Mesendoderm (in vitro differentiated cells): Measurements from ENCODE around the gene RPL10L. TPM values are rescaled to one million over a fixed set of nuclear protein-coding genes. Genes with fewer than 3 reads are reported as not detected.

Experiments
- DNase-seq: peaks from one replicate; pipeline ENCODE4 v3.0.0; 2013
- H2AK5ac ChIP-seq: 2 replicates; pipeline ENCODE4 v1.6.1; 2013; ENCODE audit warnings: low read length, inconsistent platforms
- H2BK120ac ChIP-seq: 2 replicates; pipeline ENCODE4 v1.6.1; 2013; ENCODE audit warnings: low read depth, mild to moderate bottlenecking, low read length, moderate library complexity, mixed read lengths
- H2BK15ac ChIP-seq: replicated peaks from 2 replicates; pipeline ENCODE4 v1.6.1; 2013; ENCODE audit warnings: low read depth, mild to moderate bottlenecking, moderate library complexity
- H2BK5ac ChIP-seq: 2 replicates; pipeline ENCODE4 v1.6.1; 2013; ENCODE audit warnings: low read length, inconsistent platforms
- H3K18ac ChIP-seq: 2 replicates; pipeline ENCODE4 v1.6.1; 2013; ENCODE audit warnings: mild to moderate bottlenecking, low read length, mixed read lengths
- H3K23ac ChIP-seq: one replicate; pipeline ENCODE4 v1.6.1; 2013; ENCODE audit warnings: low read length
- H3K27ac ChIP-seq: 2 replicates; pipeline ENCODE4 v1.5.1; 2013; ENCODE audit warnings: low read depth, mild to moderate bottlenecking, inconsistent platforms, low read length, moderate library complexity
- H3K27me3 ChIP-seq: 2 replicates; pipeline ENCODE4 v1.6.1; 2013; ENCODE audit warnings: low read length, control low read depth, mild to moderate bottlenecking, inconsistent platforms; ENCODE audit not compliant: insufficient read depth, poor library complexity
- H3K36me3 ChIP-seq: 2 replicates; pipeline ENCODE4 v1.6.1; 2013; ENCODE audit warnings: low read length, inconsistent platforms; ENCODE audit not compliant: control insufficient read depth, insufficient read depth
- H3K4ac ChIP-seq: one replicate; pipeline ENCODE4 v1.6.1; 2013; ENCODE audit warnings: low read depth, mild to moderate bottlenecking, low read length, moderate library complexity
- H3K4me1 ChIP-seq: 2 replicates; pipeline ENCODE4 v1.6.1; 2013; ENCODE audit warnings: low read depth, low read length, inconsistent platforms; ENCODE audit not compliant: control insufficient read depth
- H3K4me2 ChIP-seq: 2 replicates; pipeline ENCODE4 v1.6.1; 2013; ENCODE audit warnings: low read length
- H3K4me3 ChIP-seq: 2 replicates; pipeline ENCODE4 v1.5.1; 2013; ENCODE audit warnings: mild to moderate bottlenecking, low read length
- H3K56ac ChIP-seq: one replicate; pipeline ENCODE4 v1.6.1; 2013; ENCODE audit warnings: low read length
- H3K79me1 ChIP-seq: 2 replicates; pipeline ENCODE4 v1.6.1; 2013; ENCODE audit warnings: low read length, inconsistent platforms
- H3K79me2 ChIP-seq: 2 replicates; pipeline ENCODE4 v1.6.1; 2013; ENCODE audit warnings: mild to moderate bottlenecking, low read length; ENCODE audit not compliant: control insufficient read depth, insufficient read depth
- H3K9ac ChIP-seq: 2 replicates; pipeline ENCODE4 v1.6.1; 2013; ENCODE audit warnings: low read length, inconsistent platforms
- H4K5ac ChIP-seq: one replicate; pipeline ENCODE4 v1.6.1; 2013; ENCODE audit warnings: low read length
- H4K8ac ChIP-seq: one replicate; pipeline ENCODE4 v1.6.1; 2013; ENCODE audit warnings: low read depth, mild to moderate bottlenecking, control low read depth, low read length, moderate library complexity
- WGBS: extraction: QIAGEN DNeasy Blood & Tissue Kit; methylation state at CpG from one replicate; pipeline ENCODE4 v1.1.7; 2013; ENCODE audit warnings: low lambda C conversion rate, missing lambda C conversion rate; ENCODE audit not compliant: insufficient coverage; ENCODE audit errors: extremely low coverage; 5-methylcytosine and 5-hydroxymethylcytosine counted together
- polyA plus RNA-seq, 2 experiments: library from polyadenylated mRNA; stranded (reverse); fragments of 200-250 nt; gene quantifications; one replicate each; pipeline ENCODE4 v1.2.3, GENCODE V29; 2013

RPL10L gene
- not detected for polyA plus RNA-seq (2013, experiment 1 of 2)
- not detected for polyA plus RNA-seq (2013, experiment 2 of 2)

DNA sequence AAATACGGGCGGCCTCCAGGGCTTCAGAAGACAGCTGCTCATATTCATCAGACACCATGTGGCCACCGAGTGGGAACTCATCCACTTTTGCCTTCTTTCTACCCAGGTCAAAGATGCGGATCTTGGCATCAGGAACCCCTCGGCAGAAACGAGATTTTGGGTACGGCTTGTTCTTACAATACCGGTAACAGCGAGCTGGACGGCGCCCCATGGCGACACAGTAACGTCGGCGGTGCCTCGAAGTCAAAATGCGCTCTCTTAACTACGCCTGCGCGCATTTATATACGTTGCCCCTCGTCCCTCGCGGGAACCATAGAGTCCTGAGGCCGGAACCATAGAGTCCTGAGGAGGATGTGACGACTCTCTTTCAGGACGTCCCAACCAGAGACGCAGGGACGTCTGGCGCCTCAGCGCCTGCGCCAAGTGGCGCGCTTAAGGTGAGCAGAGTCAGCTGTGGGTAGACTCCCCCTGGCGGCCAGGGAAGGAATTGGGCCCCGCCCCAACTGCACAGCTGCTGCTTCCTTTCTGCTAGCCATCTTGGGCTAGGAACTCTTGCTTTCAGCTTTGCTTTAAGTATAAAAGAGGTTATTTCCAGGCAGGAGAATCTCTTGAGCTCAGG, at the start of gene RPL10L:
Gene RPL10L (minus strand): TSS at position 256 of the 619 bp plus-strand sequence. CDS start 45 bp downstream, at position 211.
- Histone ChIP-seq H3K18ac (no peak within 1 kb of the TSS), H4K8ac (no peak within 1 kb of the TSS), H3K27me3 (no peaks in the 10 kb centered on the region), H3K79me2 (no peaks in the 10 kb centered on the region), H4K5ac (no peak within 1 kb of the TSS), H2BK120ac (no peak within 1 kb of the TSS), H3K9ac (no peak within 1 kb of the TSS), H3K4me2 (no peak within 1 kb of the TSS), H3K4me3 (no peak within 1 kb of the TSS), H3K23ac (no peak within 1 kb of the TSS), H3K4me1 (no peaks in the 10 kb centered on the region), H3K27ac (no peak within 1 kb of the TSS), H3K36me3 (no peaks in the 10 kb centered on the region), H3K56ac (no peak within 1 kb of the TSS), H2AK5ac (no peak within 1 kb of the TSS), H3K79me1 (no peaks in the 10 kb centered on the region), H2BK5ac (no peak within 1 kb of the TSS), H2BK15ac (no peak within 1 kb of the TSS), H3K4ac (no peak within 1 kb of the TSS)
- no peak for DNase-seq
- no CpG with 5 or more reads among the region's 36 CpGs for WGBS

DNA sequence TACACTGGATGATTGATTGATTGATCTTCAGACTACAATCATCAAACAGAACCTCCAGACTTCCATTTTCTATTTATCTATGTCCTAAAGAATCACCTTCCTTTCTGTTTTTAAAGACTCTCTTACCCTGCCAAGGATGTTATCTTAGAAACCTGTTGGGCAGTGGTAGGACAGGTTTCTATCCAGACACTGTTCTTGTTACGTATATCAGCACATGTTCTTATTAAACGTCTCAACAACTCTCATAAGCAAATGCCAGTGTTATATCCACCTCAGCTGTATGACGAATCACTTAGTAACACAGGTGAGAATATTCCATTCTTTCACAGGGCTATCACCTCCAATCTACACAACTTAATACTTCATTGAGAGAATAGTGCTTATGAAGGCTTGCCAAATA, 40.2 kb upstream of the RPL10L start:
- Histone ChIP-seq H4K8ac (no peak overlapping the region), H3K18ac (no peak overlapping the region), H3K9ac (no peak overlapping the region), H3K36me3 (no peaks in the 10 kb centered on the region), H3K4me1 (peaks cover 2% of the 10 kb centered on the region), H3K23ac (no peak overlapping the region), H2AK5ac (no peak overlapping the region), H3K27ac (no peak overlapping the region), H3K4me2 (no peak overlapping the region), H3K4me3 (no peak overlapping the region), H3K79me1 (no peaks in the 10 kb centered on the region), H2BK15ac (no peak overlapping the region), H3K27me3 (no peaks in the 10 kb centered on the region), H3K4ac (no peak overlapping the region), H2BK120ac (no peak overlapping the region), H3K79me2 (no peaks in the 10 kb centered on the region), H3K56ac (no peak overlapping the region), H4K5ac (no peak overlapping the region), H2BK5ac (no peak overlapping the region)
- DNase-seq: no peak
- no CpG with 5 or more reads among the region's 3 CpGs for WGBS

DNA sequence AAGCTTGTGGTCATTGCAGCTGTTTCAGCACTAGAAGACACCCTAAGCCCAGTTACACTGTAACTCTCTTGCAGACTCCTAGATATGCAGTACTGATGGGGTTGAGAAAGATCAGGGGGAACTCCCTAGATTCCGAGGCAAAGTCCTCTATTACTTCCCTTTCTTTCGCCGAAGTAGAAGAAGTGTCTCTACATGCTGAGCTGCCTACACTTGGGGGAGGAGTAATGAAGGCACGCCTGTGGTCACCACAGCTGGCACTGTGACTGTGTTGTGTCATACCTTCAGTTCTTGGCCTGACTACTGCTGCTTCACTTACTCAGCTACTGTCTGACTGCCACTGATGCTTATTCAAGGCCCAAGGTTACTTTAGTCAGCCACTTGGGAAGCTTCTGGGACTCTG, 35.1 kb upstream of the RPL10L start:
- Histone ChIP-seq H2AK5ac (no peak overlapping the region), H3K79me1 (no peaks in the 10 kb centered on the region), H3K27ac (no peak overlapping the region), H3K23ac (no peak overlapping the region), H2BK120ac (no peak overlapping the region), H2BK5ac (no peak overlapping the region), H3K4ac (no peak overlapping the region), H3K9ac (no peak overlapping the region), H2BK15ac (no peak overlapping the region), H3K56ac (no peak overlapping the region), H4K8ac (no peak overlapping the region), H3K4me3 (no peak overlapping the region), H3K27me3 (no peaks in the 10 kb centered on the region), H3K4me2 (no peak overlapping the region), H3K36me3 (no peaks in the 10 kb centered on the region), H4K5ac (no peak overlapping the region), H3K79me2 (no peaks in the 10 kb centered on the region), H3K18ac (no peak overlapping the region), H3K4me1 (no peaks in the 10 kb centered on the region)
- DNase-seq: no peak
- no CpG with 5 or more reads among the region's 4 CpGs for WGBS

DNA sequence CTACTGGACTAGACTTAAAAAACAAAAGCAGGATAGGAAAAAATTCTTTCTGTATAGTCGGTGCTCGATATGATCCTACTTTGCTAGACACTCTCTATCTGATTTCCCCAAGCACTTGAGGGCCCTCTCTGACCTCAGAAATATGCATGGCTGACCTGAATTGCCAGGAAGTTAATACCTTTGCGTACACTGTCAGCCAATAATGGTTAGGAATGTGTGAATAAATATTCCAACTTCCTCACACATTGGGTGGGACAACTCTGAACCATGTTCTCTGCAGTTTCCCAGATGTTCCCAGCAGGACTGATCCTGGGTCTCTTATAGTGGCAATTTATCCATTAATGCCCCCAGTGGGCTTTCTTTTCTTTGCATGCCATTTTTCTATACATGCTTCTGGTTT, 20.5 kb upstream of the RPL10L start:
- no CpG with 5 or more reads among the region's 3 CpGs for WGBS
- no peaks in the 10 kb centered on the region for H3K79me2 ChIP-seq
- H3K4me1 ChIP-seq: no peaks in the 10 kb centered on the region
- no peak overlapping the region for H2AK5ac ChIP-seq
- no peak overlapping the region for H4K8ac ChIP-seq
- no peak overlapping the region for H3K18ac ChIP-seq
- H3K56ac ChIP-seq: no peak overlapping the region
- no peak overlapping the region for H3K4me2 ChIP-seq
- H3K4ac ChIP-seq: no peak overlapping the region
- H4K5ac ChIP-seq: no peak overlapping the region
- H3K23ac ChIP-seq: no peak overlapping the region
- H2BK15ac ChIP-seq: no peak overlapping the region
- no peak for DNase-seq
- no peaks in the 10 kb centered on the region for H3K36me3 ChIP-seq
- H3K79me1 ChIP-seq: no peaks in the 10 kb centered on the region
- H3K4me3 ChIP-seq: no peak overlapping the region
- no peak overlapping the region for H3K9ac ChIP-seq
- H2BK120ac ChIP-seq: no peak overlapping the region
- H3K27me3 ChIP-seq: no peaks in the 10 kb centered on the region
- no peak overlapping the region for H3K27ac ChIP-seq
- no peak overlapping the region for H2BK5ac ChIP-seq

DNA sequence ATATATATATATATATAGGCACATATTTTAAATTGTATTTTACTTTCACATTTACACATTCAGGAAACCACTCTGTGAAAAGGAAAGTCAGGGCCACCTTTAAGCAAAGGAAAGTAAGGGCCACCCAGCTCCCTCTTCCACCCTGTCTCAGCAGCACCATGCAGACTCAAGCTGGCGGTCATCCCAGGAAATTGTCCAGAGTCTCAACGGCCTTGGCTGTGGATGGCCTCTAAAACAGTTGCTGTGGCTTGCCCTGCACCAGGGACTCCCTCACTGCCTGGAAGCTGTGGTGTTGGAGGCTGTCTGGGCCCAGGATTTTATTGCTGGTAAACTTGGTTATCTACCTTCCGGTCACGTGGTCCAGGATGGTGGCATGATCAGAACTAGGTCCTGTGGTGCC, 11.8 kb upstream of the RPL10L start:
- H3K9ac ChIP-seq: no peak overlapping the region
- H3K27me3 ChIP-seq: no peaks in the 10 kb centered on the region
- no peak overlapping the region for H3K4me2 ChIP-seq
- no peaks in the 10 kb centered on the region for H3K79me2 ChIP-seq
- H3K18ac ChIP-seq: no peak overlapping the region
- H3K4me1 ChIP-seq: no peaks in the 10 kb centered on the region
- H2AK5ac ChIP-seq: no peak overlapping the region
- H3K79me1 ChIP-seq: no peaks in the 10 kb centered on the region
- no peak overlapping the region for H3K23ac ChIP-seq
- H3K36me3 ChIP-seq: no peaks in the 10 kb centered on the region
- no peak overlapping the region for H4K8ac ChIP-seq
- no peak for DNase-seq
- no peak overlapping the region for H2BK15ac ChIP-seq
- no peak overlapping the region for H2BK120ac ChIP-seq
- no peak overlapping the region for H4K5ac ChIP-seq
- WGBS: no CpG with 5 or more reads among the region's 4 CpGs
- H3K4ac ChIP-seq: no peak overlapping the region
- no peak overlapping the region for H3K27ac ChIP-seq
- no peak overlapping the region for H3K56ac ChIP-seq
- no peak overlapping the region for H3K4me3 ChIP-seq
- H2BK5ac ChIP-seq: no peak overlapping the region

DNA sequence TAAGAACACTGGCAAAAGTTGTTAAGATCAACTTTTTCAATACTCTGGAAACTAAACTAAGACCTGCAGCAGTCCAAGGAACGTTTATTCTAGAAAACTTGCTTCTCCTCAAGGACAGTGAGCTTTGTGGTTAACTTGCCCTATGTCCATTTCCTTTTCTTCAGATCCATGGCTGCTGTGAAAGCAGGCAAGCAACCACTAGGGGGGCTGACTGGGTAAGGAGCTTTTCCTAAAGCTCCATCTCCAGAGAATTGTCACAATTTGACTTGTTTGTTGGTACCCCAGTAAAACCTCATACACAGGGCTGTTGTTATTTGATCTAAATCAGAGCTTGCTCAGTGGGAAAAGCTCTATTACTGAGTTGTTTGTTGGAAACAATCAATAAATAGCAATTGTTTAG, 10.1 kb upstream of the RPL10L start:
- no peak overlapping the region for H3K4ac ChIP-seq
- no peak overlapping the region for H3K23ac ChIP-seq
- WGBS: no CpG with 5 or more reads among the region's 1 CpG

More for the DNA sequence above, 10.1 kb upstream of the RPL10L start:
- Histone ChIP-seq H3K79me1 (no peaks in the 10 kb centered on the region), H3K27me3 (no peaks in the 10 kb centered on the region), H2BK5ac (no peak overlapping the region), H3K4me2 (no peak overlapping the region), H3K4me1 (no peaks in the 10 kb centered on the region), H4K5ac (no peak overlapping the region), H3K27ac (no peak overlapping the region), H2AK5ac (no peak overlapping the region), H4K8ac (no peak overlapping the region), H2BK120ac (no peak overlapping the region), H3K9ac (no peak overlapping the region), H3K18ac (no peak overlapping the region), H3K56ac (no peak overlapping the region), H3K79me2 (no peaks in the 10 kb centered on the region), H2BK15ac (no peak overlapping the region), H3K36me3 (no peaks in the 10 kb centered on the region), H3K4me3 (no peak overlapping the region)
- DNase-seq: peak; percentile 58
